GM21786 (cell line): ENCODE data around the gene AKAP10.
A peak's percentile ranks its signal among the peaks of the same experiment; 100 is the strongest.
"Not testable (repeated sequence)": the region's sequence is repeated elsewhere in the genome, so short reads cannot be mapped to it uniquely, and the experiment has no call there.

Experiments
- ATAC-seq: cut with Tn5 transposase; IDR thresholded peaks from one replicate; pipeline ENCODE4 v1.9.1; 2021; ENCODE audit not compliant: unreplicated experiment

Gene AKAP10

DNA sequence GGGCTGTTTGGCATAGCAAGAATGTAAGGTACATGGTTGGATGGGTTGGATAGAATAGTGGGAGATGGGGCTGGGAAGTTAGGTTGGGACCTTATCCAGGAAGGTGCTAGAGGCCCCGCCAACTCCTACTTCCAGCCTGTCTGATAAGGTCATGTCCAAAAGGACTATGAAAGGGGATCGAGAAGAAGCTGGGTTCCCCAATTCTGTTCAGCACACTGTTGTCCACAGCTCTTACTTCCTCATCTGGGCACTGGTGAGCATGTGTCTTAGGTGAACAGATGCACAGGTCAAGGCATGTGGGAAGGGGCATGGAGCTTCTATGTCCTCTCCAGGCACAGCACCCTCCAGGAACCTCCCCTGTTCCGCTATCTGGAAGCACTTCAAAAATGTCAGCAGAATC lies 104.3 kb downstream of the AKAP10 start:
- no peak for ATAC-seq

DNA sequence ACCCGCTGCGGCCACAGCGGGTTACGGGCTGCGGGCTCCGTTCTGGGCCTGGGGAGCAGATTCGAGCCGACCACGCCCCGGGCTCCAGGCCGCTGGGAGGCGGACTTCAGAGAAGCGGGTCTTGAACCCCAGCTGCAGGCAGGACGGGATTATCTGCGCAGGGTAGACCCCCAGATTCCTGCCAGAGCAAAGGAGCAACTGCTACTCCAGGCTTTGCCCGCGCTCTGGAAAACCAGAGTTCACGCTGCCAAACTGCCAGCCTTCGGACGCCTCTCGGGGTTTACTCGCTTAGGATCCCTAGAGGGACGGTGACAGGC lies 109.6 kb downstream of the AKAP10 start:
- no peak for ATAC-seq

DNA sequence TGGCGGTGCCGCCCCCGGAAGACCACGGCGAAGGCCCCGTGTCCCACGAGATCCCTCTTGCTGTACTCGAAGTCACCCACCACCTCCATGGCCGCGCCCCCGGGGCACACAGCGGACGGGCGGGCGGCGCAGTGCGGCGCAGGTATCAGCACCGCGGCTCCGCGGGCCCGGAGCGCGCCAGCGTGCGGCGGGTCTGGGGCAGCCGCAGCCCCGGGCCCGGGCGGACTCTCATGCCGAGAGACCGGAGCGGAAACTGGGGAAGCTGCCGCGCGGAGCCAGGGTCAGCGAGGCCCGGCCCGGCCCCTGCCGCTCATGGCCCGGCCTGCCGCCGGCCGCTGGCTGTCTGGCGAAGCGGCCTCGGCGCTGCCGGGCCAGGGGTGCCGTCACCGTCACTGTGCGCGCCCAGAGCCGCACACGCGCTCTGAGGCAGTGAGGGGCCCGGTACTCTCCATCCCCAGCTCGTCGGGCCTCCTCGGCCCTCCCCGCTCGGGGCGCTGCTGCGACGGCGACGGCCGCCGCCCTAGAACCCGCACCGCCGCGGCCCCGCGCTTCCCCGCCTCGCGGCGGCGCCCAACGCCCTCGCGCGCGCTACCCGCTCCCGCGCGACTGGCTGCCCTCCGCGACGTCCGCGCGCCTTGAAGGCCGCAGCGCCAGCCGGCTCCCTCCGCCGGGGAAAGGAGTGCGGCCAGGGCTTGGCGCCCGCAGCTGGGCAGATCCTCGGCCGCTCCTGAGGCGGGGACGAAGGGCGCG lies 110.1 kb downstream of the AKAP10 start, which contains the start of gene ULK2:
Gene ULK2, minus strand, starts transcription at position 608 of the 750 bp plus-strand sequence. Its CDS starts 519 bp downstream, at position 89.
- ATAC-seq: peak; percentile 50

GRCh38 chr17:19867079-19867328 lies 110.6 kb downstream of the AKAP10 start:
- peak; percentile 71 for ATAC-seq

- ATAC-seq: no peak
Measured at GRCh38 chr17:19865021-19865420, 112.6 kb downstream of the AKAP10 start.

GRCh38 chr17:19860647-19861177 lies 116.9 kb downstream of the AKAP10 start:
- ATAC-seq: not testable (repeated sequence)

- no peak for ATAC-seq
Measured at GRCh38 chr17:19857640-19858039, 120.0 kb downstream of the AKAP10 start.
